Measurements from ENCODE around the gene FTSJ3. TPM values are rescaled to one million over a fixed set of nuclear protein-coding genes. Genes with fewer than 3 reads are reported as not detected.
A peak's percentile ranks its signal among the peaks of the same experiment; 100 is the strongest.
"Not testable (repeated sequence)": the region's sequence is repeated elsewhere in the genome, so short reads cannot be mapped to it uniquely, and the experiment has no call there.

The FTSJ3 gene
- polyA plus RNA-seq (2013, experiment 1 of 2; ENCODE audit: insufficient read length): 28.9 TPM
- 32.3 TPM for polyA plus RNA-seq (2013, experiment 2 of 2; ENCODE audit: insufficient read length)

GRCh38 chr17:63827002-63827800 is at the start of gene FTSJ3, which contains the start of gene PSMC5:
Gene FTSJ3 (minus strand): TSS chr17:63827663. CDS start chr17:63826902, 761 bp downstream.
Gene PSMC5 (plus strand): TSS chr17:63827431. CDS start chr17:63827491, 60 bp downstream.
- DNase-seq: peak; percentile 95

GRCh38 chr17:63874693-63875092 is 47.2 kb upstream of the FTSJ3 start:
- DNase-seq: not testable (repeated sequence)

- DNase-seq: not testable (repeated sequence)
Observed at GRCh38 chr17:63874061-63874626, 46.7 kb upstream of the FTSJ3 start.

GRCh38 chr17:63873577-63873976 is 46.1 kb upstream of the FTSJ3 start, which contains the start of gene CSH2:
Gene CSH2 (minus strand): TSS chr17:63873677. CDS start chr17:63873614, 63 bp downstream.
- not testable (repeated sequence) for DNase-seq

- not testable (repeated sequence) for DNase-seq
Observed at GRCh38 chr17:63871646-63872365, 44.3 kb upstream of the FTSJ3 start.

GRCh38 chr17:63870292-63870665 is 42.8 kb upstream of the FTSJ3 start:
- DNase-seq: not testable (repeated sequence)

- peak; percentile 31 for DNase-seq
Observed at GRCh38 chr17:63869491-63870291, 42.2 kb upstream of the FTSJ3 start.

GRCh38 chr17:63866625-63867024 is 39.2 kb upstream of the FTSJ3 start:
- not testable (repeated sequence) for DNase-seq

GRCh38 chr17:63859257-63859656 is 31.8 kb upstream of the FTSJ3 start:
- no peak for DNase-seq

GRCh38 chr17:63856425-63856824 is 29.0 kb upstream of the FTSJ3 start:
- DNase-seq: not testable (repeated sequence)

GRCh38 chr17:63855185-63855584 is 27.7 kb upstream of the FTSJ3 start:
- DNase-seq: no peak

- DNase-seq: no peak
Observed at GRCh38 chr17:63854709-63855108, 27.2 kb upstream of the FTSJ3 start.

- DNase-seq: no peak
Observed at GRCh38 chr17:63853260-63853659, 25.8 kb upstream of the FTSJ3 start.

- no peak for DNase-seq
Observed at GRCh38 chr17:63850401-63850800, 22.9 kb upstream of the FTSJ3 start.

- DNase-seq: peak; percentile 93
Observed at GRCh38 chr17:63848834-63849689, 21.6 kb upstream of the FTSJ3 start.

GRCh38 chr17:63847525-63848249 is 20.2 kb upstream of the FTSJ3 start:
- no peak for DNase-seq

- DNase-seq: no peak
Observed at GRCh38 chr17:63845509-63845908, 18.0 kb upstream of the FTSJ3 start.

- no peak for DNase-seq
Observed at GRCh38 chr17:63843910-63844677, 16.6 kb upstream of the FTSJ3 start.

- peak; percentile 61 for DNase-seq
Observed at GRCh38 chr17:63843387-63843888, 16.0 kb upstream of the FTSJ3 start.
